HepG2 (cell line): ENCODE measurements around the gene MIX23. TPM values are rescaled to one million over a fixed set of nuclear protein-coding genes. Genes with fewer than 3 reads are reported as not detected.

ENCODE experiments used
- ATAC-seq: fragments of 200-7000 bp; cut with Tn5 transposase; 3 replicates; pipeline ENCODE4 v1.9.1; 2020; ENCODE audit warnings: mild to moderate bottlenecking, moderate library complexity
- BruUV-seq: library from RNA; stranded (reverse); fragments of 400-500 nt; replicated peaks from 2 replicates; lab custom pipeline; 2021; lab: Mats Ljungman, UMichigan
- CTCF ChIA-PET: fragments of 300-600 bp; formaldehyde crosslinking; extraction: SDS; loops from one replicate; lab custom pipeline; 2021; ENCODE audit warnings: low total read pairs, inconsistent platforms, low intra/inter-chr PET ratio; lab: Yijun Ruan, JAX
- POLR2A ChIA-PET: fragments of 350-600 bp; sonication (Branson Sonifier 250); formaldehyde crosslinking; loops from one replicate; lab custom pipeline; 2020; ENCODE audit warnings: antibody characterized with exemption, inconsistent platforms; lab: Yijun Ruan, JAX
- DNase-seq: peaks from one replicate; pipeline ENCODE4 v3.0.0-alpha.2; 2015; ENCODE audit warnings: low spot score
- FAIRE-seq: peaks from 3 replicates; lab custom pipeline; 2011; peaks lifted over from hg19 to GRCh38; lab: Jason Lieb, UNC
- H2AFZ ChIP-seq: one replicate; pipeline ENCODE4 v1.6.1; 2011; ENCODE audit warnings: low read length, inconsistent platforms
- H3K27ac ChIP-seq: fragments of 300-600 bp; 3 replicates; pipeline ENCODE4 v1.8.0; 2011; ENCODE audit warnings: mixed run types, mild to moderate bottlenecking, mixed read lengths, low read length, inconsistent platforms; ENCODE audit not compliant: insufficient read depth; ENCODE audit errors: extremely low read length
- H3K27me3 ChIP-seq, 2 experiments: fragments of 200-600 bp in 1 of 2; 2 replicates in 1 of 2; 3 replicates in 1 of 2; pipeline versions ENCODE4 v1.6.0 to v1.8.0; 2011; ENCODE audit warnings: low read length in 2 of 2, mild to moderate bottlenecking in 2 of 2, moderate library complexity in 2 of 2, inconsistent platforms in 1 of 2; ENCODE audit not compliant: insufficient read depth in 2 of 2, control insufficient read depth in 1 of 2
- H3K36me3 ChIP-seq, 2 experiments: fragments of 200-600 bp in 1 of 2; replicated peaks in 1 of 2; 2 replicates in 1 of 2; 3 replicates in 1 of 2; pipeline versions ENCODE4 v1.5.1 to v1.8.0; 2011; ENCODE audit warnings: low read length in 2 of 2, inconsistent platforms in 1 of 2; ENCODE audit not compliant: insufficient read depth in 2 of 2, control insufficient read depth in 1 of 2
- H3K4me1 ChIP-seq: 2 replicates; pipeline ENCODE4 v1.5.1; 2012; ENCODE audit warnings: low read length, inconsistent platforms; ENCODE audit not compliant: insufficient read depth
- H3K4me2 ChIP-seq: 2 replicates; pipeline ENCODE4 v1.6.0; 2011; ENCODE audit warnings: low read depth, low read length, inconsistent platforms
- H3K4me3 ChIP-seq, 3 experiments: fragments of 200-600 bp in 1 of 3; sonication (generic), shearing (Covaris generic) in 1 of 3; replicated peaks in 1 of 3; 2 replicates each; pipeline ENCODE4 v1.5.1; 2011 to 2016; ENCODE audit warnings: low read length in 3 of 3, inconsistent platforms in 2 of 3, low read depth in 2 of 3, mild to moderate bottlenecking in 2 of 3, control low read depth in 1 of 3, mixed read lengths in 1 of 3; ENCODE audit not compliant: insufficient read depth in 1 of 3
- H3K79me2 ChIP-seq: one replicate; pipeline ENCODE4 v1.6.1; 2011; ENCODE audit warnings: low read length, inconsistent platforms; ENCODE audit not compliant: insufficient read depth
- H3K9ac ChIP-seq: 2 replicates; pipeline ENCODE4 v1.6.0; 2011; ENCODE audit warnings: mild to moderate bottlenecking, low read depth, low read length, inconsistent platforms; ENCODE audit not compliant: insufficient read depth
- H3K9me3 ChIP-seq: 2 replicates; pipeline ENCODE4 v1.5.1; 2012; ENCODE audit warnings: mild to moderate bottlenecking, low read length
- H4K20me1 ChIP-seq: 2 replicates; pipeline ENCODE4 v1.6.0; 2011; ENCODE audit warnings: inconsistent platforms, mild to moderate bottlenecking, low read length, moderate library complexity; ENCODE audit not compliant: insufficient read depth
- HMGA1 ChIP-seq: sonication (generic); formaldehyde crosslinking; conservative IDR thresholded peaks from 2 replicates; pipeline ENCODE4 v1.4.0; 2020; ENCODE audit warnings: missing genetic modification reagents
- KDM5A ChIP-seq: fragments of 200-600 bp; sonication (generic); IDR thresholded peaks from 2 replicates; pipeline ENCODE4 v1.7.0; 2018; ENCODE audit warnings: antibody characterized with exemption, mild to moderate bottlenecking, low read length, borderline replicate concordance
- NKX3-1 ChIP-seq: sonication (generic); formaldehyde crosslinking; IDR thresholded peaks from 2 replicates; pipeline ENCODE4 v1.5.0; 2020; ENCODE audit warnings: missing genetic modification reagents
- SP140L ChIP-seq: sonication (generic); formaldehyde crosslinking; IDR thresholded peaks from 2 replicates; pipeline ENCODE4 v1.4.0; 2020; ENCODE audit warnings: missing genetic modification reagents, borderline replicate concordance
- TBP ChIP-seq: sonication (generic); formaldehyde crosslinking; IDR thresholded peaks from 2 replicates; pipeline ENCODE4 v1.5.0; 2020; ENCODE audit warnings: missing genetic modification reagents
- ZNF10 ChIP-seq: sonication (generic); formaldehyde crosslinking; IDR thresholded peaks from 2 replicates; pipeline ENCODE4 v1.4.0; 2020; ENCODE audit warnings: mild to moderate bottlenecking, low read depth, missing genetic modification reagents, borderline replicate concordance
- ZNF292 ChIP-seq: sonication (generic); formaldehyde crosslinking; IDR thresholded peaks from 2 replicates; pipeline ENCODE4 v1.8.1; 2022; ENCODE audit warnings: mild to moderate bottlenecking, low read depth, missing genetic modification reagents, borderline replicate concordance
- ZSCAN29 ChIP-seq: sonication (generic); formaldehyde crosslinking; conservative IDR thresholded peaks from 2 replicates; pipeline ENCODE4 v1.4.0; 2020; ENCODE audit warnings: mild to moderate bottlenecking, missing genetic modification reagents
- WGBS: methylation state at CpG from one replicate; pipeline ENCODE4 v1.1.6; 2017; ENCODE audit warnings: low lambda C conversion rate; 5-methylcytosine and 5-hydroxymethylcytosine counted together
- in situ Hi-C: cut with HindIII; loops from 2 replicates; pipeline ENCODE4 v1.10.0; 2017; ENCODE audit warnings: low pct_unique_long_range_greater_than_20kb; ENCODE audit not compliant: extremely low pct_ligation_motif_present
- intact Hi-C: fragments of 100-400 bp; cut with micrococcal nuclease; formaldehyde crosslinking; loops from one replicate; pipeline ENCODE4 v1.10.0; 2022; ENCODE audit not compliant: unreplicated experiment
- polyA plus RNA-seq, 8 experiments: library from polyadenylated mRNA; depleted of rRNA in 3 of 8; stranded (reverse) in 7 of 8; unstranded in 1 of 8; fragments of >200 nt; fragmentation: Illumina TruSeq in 4 of 8; extraction: Trizol in 4 of 8; gene quantifications; 2 replicates each; pipeline versions ENCODE4 v1.2.1 to v1.2.3, GENCODE V29; 2011 to 2016; ENCODE audit warnings: low read depth in 4 of 8, missing spikeins in 1 of 8, mixed read lengths in 1 of 8; ENCODE audit not compliant: insufficient read depth in 1 of 8
- total RNA-seq, 5 experiments: library from RNA; depleted of rRNA; stranded (reverse); fragments of >200 nt; fragmentation: Illumina TruSeq; extraction: Trizol; gene quantifications; 2 replicates each; pipeline ENCODE4 v1.2.3, GENCODE V29; 2016; ENCODE audit warnings: low read depth in 1 of 5
- TF ChIP-seq, protein P1 (sequence below): sonication (generic); formaldehyde crosslinking; IDR thresholded peaks from 2 replicates; pipeline ENCODE4 v1.8.0; 2022; ENCODE audit warnings: low read depth, missing genetic modification reagents
- TF ChIP-seq, protein P2 (sequence below): sonication (generic); formaldehyde crosslinking; IDR thresholded peaks from 2 replicates; pipeline ENCODE4 v1.8.0; 2023; ENCODE audit warnings: mild to moderate bottlenecking, missing genetic modification reagents
- TF ChIP-seq, protein P3 (sequence below): sonication (generic); formaldehyde crosslinking; IDR thresholded peaks from 2 replicates; pipeline ENCODE4 v1.5.0; 2020; ENCODE audit warnings: missing genetic modification reagents, mild to moderate bottlenecking, borderline replicate concordance
- TF ChIP-seq, protein P4 (sequence below): sonication (generic); formaldehyde crosslinking; IDR thresholded peaks from 2 replicates; pipeline ENCODE4 v1.8.1; 2023; ENCODE audit warnings: mild to moderate bottlenecking, missing genetic modification reagents

Gene MIX23
- total and polyA plus RNA-seq, 2 of the 13 experiments (the other 11 are each of a cell fraction or from before 2014, with no cell fraction given), result 20.0 to 152 TPM

DNA sequence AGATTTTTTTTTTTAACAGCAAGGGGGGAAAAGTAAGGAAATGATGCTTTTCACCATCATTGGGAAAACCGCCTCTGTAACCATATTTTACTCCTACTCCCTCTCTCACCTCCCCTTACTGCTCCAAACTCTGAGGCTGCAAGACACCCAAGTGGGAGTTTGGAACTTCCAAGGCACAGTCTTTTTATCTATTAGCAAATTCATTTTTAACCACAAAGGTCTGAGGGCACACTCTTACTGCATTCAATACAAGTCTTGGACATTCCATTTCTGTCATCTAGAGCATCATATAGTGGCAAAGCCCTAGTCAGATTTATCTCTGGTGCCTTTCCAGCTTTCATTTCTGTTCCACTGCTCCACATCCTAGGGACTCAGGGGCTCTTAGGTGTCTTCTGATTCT, 14.2 kb upstream of the MIX23 start:
- Histone ChIP-seq H3K4me1 (peaks cover 23% of the 10 kb centered on the region), H2AFZ (no peak overlapping the region), H3K9ac (no peak overlapping the region), H3K36me3 (peaks cover 0 to 15% of the 10 kb centered on the region in 2 experiments; a peak in 2 of 5 replicates), H3K27me3 (no peaks in the 10 kb centered on the region), H4K20me1 (peaks cover 6% of the 10 kb centered on the region; the same call in 1 of the 2 replicates), H3K27ac (no peak overlapping the region), H3K4me2 (no peak overlapping the region), H3K79me2 (peaks cover 61% of the 10 kb centered on the region), H3K9me3 (no peaks in the 10 kb centered on the region), H3K4me3 (no peak overlapping the region)
- POLR2A ChIA-PET, result no interaction called here
- TF ChIP-seq TBP (CRISPR knock-in tag) (no peak), HMGA1 (no peak), SP140L (CRISPR knock-in tag) (no peak), NKX3-1 (CRISPR knock-in tag) (no peak)
- TF ChIP-seq, protein P1, sequence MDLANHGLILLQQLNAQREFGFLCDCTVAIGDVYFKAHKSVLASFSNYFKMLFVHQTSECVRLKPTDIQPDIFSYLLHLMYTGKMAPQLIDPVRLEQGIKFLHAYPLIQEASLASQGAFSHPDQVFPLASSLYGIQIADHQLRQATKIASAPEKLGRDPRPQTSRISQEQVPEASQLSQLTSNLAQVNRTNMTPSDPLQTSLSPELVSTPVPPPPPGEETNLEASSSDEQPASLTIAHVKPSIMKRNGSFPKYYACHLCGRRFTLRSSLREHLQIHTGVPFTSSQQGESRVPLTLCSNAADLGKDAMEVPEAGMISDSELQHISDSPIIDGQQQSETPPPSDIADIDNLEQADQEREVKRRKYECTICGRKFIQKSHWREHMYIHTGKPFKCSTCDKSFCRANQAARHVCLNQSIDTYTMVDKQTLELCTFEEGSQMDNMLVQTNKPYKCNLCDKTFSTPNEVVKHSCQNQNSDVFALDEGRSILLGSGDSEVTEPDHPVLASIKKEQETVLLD, result no peak
- TF ChIP-seq, protein P2, sequence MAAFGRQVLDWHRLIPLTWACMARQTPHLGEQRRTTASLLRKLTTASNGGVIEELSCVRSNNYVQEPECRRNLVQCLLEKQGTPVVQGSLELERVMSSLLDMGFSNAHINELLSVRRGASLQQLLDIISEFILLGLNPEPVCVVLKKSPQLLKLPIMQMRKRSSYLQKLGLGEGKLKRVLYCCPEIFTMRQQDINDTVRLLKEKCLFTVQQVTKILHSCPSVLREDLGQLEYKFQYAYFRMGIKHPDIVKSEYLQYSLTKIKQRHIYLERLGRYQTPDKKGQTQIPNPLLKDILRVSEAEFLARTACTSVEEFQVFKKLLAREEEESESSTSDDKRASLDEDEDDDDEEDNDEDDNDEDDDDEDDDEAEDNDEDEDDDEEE (CRISPR knock-in tag), result no peak
- intact Hi-C loops, result no loop called here
- ATAC-seq (no peak), FAIRE-seq (no peak), DNase-seq (no peak)
- BruUV-seq, result no TSS peak
- CTCF ChIA-PET, result no interaction called here
- 96% methylated on average over 1 of the region's 1 CpG for WGBS
- in situ Hi-C loops, result no loop called here

DNA sequence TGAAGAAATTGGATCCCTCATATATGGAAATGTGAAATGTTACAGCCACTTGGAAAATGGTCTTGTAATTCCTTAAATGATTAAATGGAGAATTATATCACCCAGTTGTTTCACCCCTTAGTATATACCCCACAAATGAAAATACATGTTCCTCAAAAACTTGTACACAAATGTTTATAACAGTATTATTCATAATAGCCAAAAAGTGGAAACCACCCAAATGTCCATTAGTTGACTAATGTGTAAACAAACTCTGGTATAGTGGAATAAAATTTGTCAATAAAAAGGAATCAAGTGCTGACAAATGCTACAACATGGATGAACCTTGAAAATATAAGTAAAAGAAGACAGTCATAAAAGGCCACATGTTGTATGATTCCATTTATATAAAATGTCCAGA, 13.5 kb upstream of the MIX23 start:
- H2AFZ ChIP-seq, result no peak overlapping the region
- H3K9ac ChIP-seq, result no peak overlapping the region
- POLR2A ChIA-PET, result no interaction called here
- H4K20me1 ChIP-seq, result peaks cover 7% of the 10 kb centered on the region; the same call in 1 of the 2 replicates
- H3K9me3 ChIP-seq, result no peaks in the 10 kb centered on the region
- intact Hi-C loops, result no loop called here
- CTCF ChIA-PET, result no interaction called here
- BruUV-seq, result no TSS peak
- FAIRE-seq (no peak), DNase-seq (no peak)
- H3K27me3 ChIP-seq, result no peaks in the 10 kb centered on the region
- H3K27ac ChIP-seq, result no peak overlapping the region
- peaks cover 61% of the 10 kb centered on the region for H3K79me2 ChIP-seq
- no peak overlapping the region for H3K4me3 ChIP-seq
- no peak overlapping the region for H3K4me2 ChIP-seq
- peaks cover 0 to 15% of the 10 kb centered on the region in 2 experiments; a peak in 2 of 5 replicates for H3K36me3 ChIP-seq
- TF ChIP-seq, protein P3, sequence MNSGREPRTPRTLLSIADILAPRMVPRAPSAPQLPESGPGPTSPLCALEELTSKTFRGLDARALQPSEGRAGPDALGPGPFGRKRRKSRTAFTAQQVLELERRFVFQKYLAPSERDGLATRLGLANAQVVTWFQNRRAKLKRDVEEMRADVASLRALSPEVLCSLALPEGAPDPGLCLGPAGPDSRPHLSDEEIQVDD, result no peak
- no peak for TF ChIP-seq ZNF292 (CRISPR knock-in tag)
- TF ChIP-seq, protein P4, sequence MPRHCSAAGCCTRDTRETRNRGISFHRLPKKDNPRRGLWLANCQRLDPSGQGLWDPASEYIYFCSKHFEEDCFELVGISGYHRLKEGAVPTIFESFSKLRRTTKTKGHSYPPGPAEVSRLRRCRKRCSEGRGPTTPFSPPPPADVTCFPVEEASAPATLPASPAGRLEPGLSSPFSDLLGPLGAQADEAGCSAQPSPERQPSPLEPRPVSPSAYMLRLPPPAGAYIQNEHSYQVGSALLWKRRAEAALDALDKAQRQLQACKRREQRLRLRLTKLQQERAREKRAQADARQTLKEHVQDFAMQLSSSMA (CRISPR knock-in tag), result no peak
- TF ChIP-seq ZSCAN29, result no peak
- no peak for TF ChIP-seq KDM5A
- TF ChIP-seq ZNF10 (CRISPR knock-in tag), result no peak
- TF ChIP-seq, all 625 proteins: peak for 0
- no peak for ATAC-seq
- H3K4me1 ChIP-seq, result peaks cover 30% of the 10 kb centered on the region
- in situ Hi-C loops, result no loop called here
